CD14-positive monocyte (primary cell): ENCODE data around the gene FEM1A. TPM values are rescaled to one million over a fixed set of nuclear protein-coding genes. Genes with fewer than 3 reads are reported as not detected.

ENCODE experiments used
- DNase-seq, 3 donors: peaks; one replicate each; pipeline ENCODE4 v3.0.0-alpha.2; 2011 to 2022
- H2AFZ ChIP-seq: 2 replicates; pipeline ENCODE4 v1.6.0; 2012; ENCODE audit warnings: mild to moderate bottlenecking, low read depth, low read length, inconsistent platforms; ENCODE audit not compliant: insufficient read depth, poor library complexity, severe bottlenecking
- H3K27ac ChIP-seq, 2 donors: 1 replicate in 1 of 2; 2 replicates in 1 of 2; pipeline ENCODE4 v1.5.1; 2012 to 2013; ENCODE audit warnings: low read length in 2 of 2, control low read depth in 1 of 2, inconsistent platforms in 1 of 2, low read depth in 1 of 2, mild to moderate bottlenecking in 1 of 2
- H3K27me3 ChIP-seq, 2 donors: one replicate each; pipeline versions ENCODE4 v1.6.0 to v1.6.1; 2011 to 2013; ENCODE audit warnings: low read length in 2 of 2; ENCODE audit not compliant: control insufficient read depth in 2 of 2, insufficient read depth in 2 of 2
- H3K36me3 ChIP-seq, 2 donors: replicated peaks in 1 of 2; 1 replicate in 1 of 2; 2 replicates in 1 of 2; pipeline versions ENCODE4 v1.5.1 to v1.6.1; 2012 to 2013; ENCODE audit warnings: low read length in 2 of 2, control low read depth in 1 of 2, inconsistent platforms in 1 of 2, mild to moderate bottlenecking in 1 of 2; ENCODE audit not compliant: insufficient read depth in 2 of 2, control insufficient read depth in 1 of 2
- H3K4me1 ChIP-seq, 2 donors: 1 replicate in 1 of 2; 2 replicates in 1 of 2; pipeline versions ENCODE4 v1.5.1 to v1.6.1; 2012 to 2013; ENCODE audit warnings: low read length in 2 of 2, control low read depth in 1 of 2, inconsistent platforms in 1 of 2, mild to moderate bottlenecking in 1 of 2, moderate library complexity in 1 of 2; ENCODE audit not compliant: insufficient read depth in 2 of 2, control insufficient read depth in 1 of 2
- H3K4me2 ChIP-seq: replicated peaks from 2 replicates; pipeline ENCODE3; 2012; ENCODE audit warnings: low read length, moderate library complexity, mild to moderate bottlenecking; ENCODE audit not compliant: poor library complexity, severe bottlenecking; ENCODE audit errors: extremely low read depth
- H3K4me3 ChIP-seq, 3 experiments: fragments of 200-600 bp in 1 of 3; sonication (generic) in 1 of 3; replicated peaks in 1 of 3; 1 replicate in 2 of 3; 2 replicates in 1 of 3; pipeline ENCODE4 v1.5.1; 2011 to 2013; ENCODE audit warnings: low read length in 3 of 3, mild to moderate bottlenecking in 3 of 3, control low read depth in 2 of 3, low read depth in 2 of 3, inconsistent platforms in 1 of 3, moderate library complexity in 1 of 3
- H3K79me2 ChIP-seq: 2 replicates; pipeline ENCODE4 v1.6.0; 2012; ENCODE audit warnings: mild to moderate bottlenecking, control low read depth, inconsistent platforms, low read length, moderate library complexity; ENCODE audit not compliant: insufficient read depth
- H3K9ac ChIP-seq: 2 replicates; pipeline ENCODE4 v1.6.0; 2017; ENCODE audit warnings: low read length, mild to moderate bottlenecking; ENCODE audit not compliant: insufficient read depth, poor library complexity, severe bottlenecking
- H3K9me3 ChIP-seq, 2 donors: replicated peaks in 1 of 2; 1 replicate in 1 of 2; 2 replicates in 1 of 2; pipeline versions ENCODE4 v1.5.1 to v1.6.1; 2012 to 2013; ENCODE audit warnings: low read length in 2 of 2, control low read depth in 1 of 2; ENCODE audit not compliant: control insufficient read depth in 1 of 2, insufficient read depth in 1 of 2
- H4K20me1 ChIP-seq: 2 replicates; pipeline ENCODE4 v1.6.0; 2012; ENCODE audit warnings: mild to moderate bottlenecking, low read length, control low read depth, moderate library complexity; ENCODE audit not compliant: insufficient read depth
- H3K27ac Mint-ChIP-seq, 7 donors: one replicate each; pipeline ENCODE4 v1.8.0; 2020; ENCODE audit warnings: mild to moderate bottlenecking in 7 of 7, mixed read lengths in 7 of 7, moderate library complexity in 6 of 7, inconsistent platforms in 2 of 7
- H3K27me3 Mint-ChIP-seq, 3 donors: one replicate each; pipeline ENCODE4 v1.8.0; 2021 to 2022; ENCODE audit warnings: low read depth in 3 of 3, mild to moderate bottlenecking in 3 of 3, mixed read lengths in 3 of 3, moderate library complexity in 3 of 3, inconsistent platforms in 1 of 3
- H3K36me3 Mint-ChIP-seq, 2 donors: one replicate each; pipeline ENCODE4 v1.8.0; 2020; ENCODE audit warnings: mixed read lengths in 2 of 2, inconsistent platforms in 1 of 2, mild to moderate bottlenecking in 1 of 2
- H3K4me1 Mint-ChIP-seq: one replicate; pipeline ENCODE4 v1.8.0; 2020; ENCODE audit warnings: mild to moderate bottlenecking, mixed read lengths
- H3K4me3 Mint-ChIP-seq, 2 donors: one replicate each; pipeline ENCODE4 v1.8.0; 2020; ENCODE audit warnings: mild to moderate bottlenecking in 2 of 2, mixed read lengths in 2 of 2, moderate library complexity in 1 of 2
- H3K9me3 Mint-ChIP-seq, 7 donors: one replicate each; pipeline ENCODE4 v1.8.0; 2020 to 2022; ENCODE audit warnings: mixed read lengths in 7 of 7, mild to moderate bottlenecking in 6 of 7, moderate library complexity in 6 of 7, inconsistent platforms in 2 of 7
- CTCF ChIP-seq: fragments of 200-600 bp; IDR thresholded peaks from one replicate; pipeline ENCODE4 v1.8.0; 2022; ENCODE audit warnings: antibody characterized with exemption, mild to moderate bottlenecking
- WGBS: methylation state at CpG from one replicate; pipeline ENCODE4 v1.1.5; 2013; ENCODE audit warnings: missing lambda C conversion rate; ENCODE audit not compliant: insufficient coverage; 5-methylcytosine and 5-hydroxymethylcytosine counted together
- intact Hi-C, 2 donors: fragments of 100-400 bp; cut with micrococcal nuclease; formaldehyde crosslinking; loops; one replicate each; pipeline versions ENCODE4 v1.15.0 to v1.15.1; 2023
- polyA plus RNA-seq, 3 donors: library from polyadenylated mRNA; depleted of rRNA in 1 of 3; unstranded in 2 of 3; stranded (reverse) in 1 of 3; fragments of 300-500 nt in 2 of 3; fragments of >200 nt in 1 of 3; fragmentation: Illumina TruSeq in 2 of 3; gene quantifications; 1 replicate in 2 of 3; 2 replicates in 1 of 3; pipeline ENCODE4 v1.2.3, GENCODE V29; 2012 to 2021

The FEM1A gene
- polyA plus RNA-seq, 3 donors: 2.1 to 4.2 (median 2.4) TPM

DNA sequence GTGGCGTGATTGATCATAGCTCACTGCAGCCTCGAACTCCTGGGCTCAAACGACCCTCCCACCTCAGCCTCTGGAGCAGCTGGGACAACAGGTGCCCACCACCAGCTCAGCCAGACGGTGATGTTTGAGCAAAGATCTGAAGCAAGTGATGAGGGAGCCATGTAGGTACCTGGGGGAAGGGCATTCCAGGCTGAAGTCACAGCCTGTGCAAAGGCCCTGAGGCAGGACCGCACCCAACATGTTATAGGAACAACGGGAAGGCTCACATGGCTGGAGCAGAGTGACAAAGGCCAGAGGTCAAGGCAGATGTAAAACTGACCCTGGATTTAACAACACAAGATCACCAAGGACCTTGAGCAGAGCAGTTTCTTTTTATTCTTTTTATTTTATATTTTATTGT is 14.8 kb downstream of the FEM1A start:
- no peak overlapping the region for H2AFZ ChIP-seq
- H3K27ac ChIP-seq: peak overlapping the region; percentile 75 to 91
- Mint-ChIP-seq H3K4me1 (peaks cover 51% of the 10 kb centered on the region), H3K9me3 (peaks cover 0 to 4% (median 0%) of the 10 kb centered on the region in 7 donors), H3K4me3 (no peak overlapping the region), H3K27me3 (no peaks in the 10 kb centered on the region), H3K27ac (peak overlapping the region; percentile 56 to 96 (median 87)), H3K36me3 (no peaks in the 10 kb centered on the region)
- DNase-seq: no peak
- intact Hi-C loops: loop anchor here (5.0 to 10.0 kb wide), 3 partner anchors 46 to 218 kb away; partner anchors contain the start of gene KDM4B (in 1 of the 2)
- no peaks in the 10 kb centered on the region for H3K9me3 ChIP-seq
- TF ChIP-seq CTCF: no peak
- no peaks in the 10 kb centered on the region for H4K20me1 ChIP-seq
- no peak overlapping the region for H3K4me3 ChIP-seq
- H3K36me3 ChIP-seq: no peaks in the 10 kb centered on the region
- H3K79me2 ChIP-seq: no peaks in the 10 kb centered on the region
- 95% methylated on average over 4 of the region's 6 CpGs for WGBS
- no peaks in the 10 kb centered on the region for H3K27me3 ChIP-seq
- H3K9ac ChIP-seq: no peak overlapping the region
- H3K4me2 ChIP-seq: no peak overlapping the region
- peaks cover 55 to 60% of the 10 kb centered on the region in 2 donors for H3K4me1 ChIP-seq

- Histone ChIP-seq H3K36me3 (no peaks in the 10 kb centered on the region), H3K9me3 (no peaks in the 10 kb centered on the region), H2AFZ (peak overlapping the region; percentile 25), H3K27me3 (no peaks in the 10 kb centered on the region), H3K4me1 (peaks cover 63 to 68% of the 10 kb centered on the region in 2 donors), H3K9ac (peak overlapping the region; percentile 36), H3K79me2 (no peaks in the 10 kb centered on the region), H3K27ac (peak overlapping the region; percentile 89 to 91), H3K4me2 (peak overlapping the region; percentile 36), H4K20me1 (no peaks in the 10 kb centered on the region), H3K4me3 (peak overlapping the region in 1 of 3 experiments; percentile 14)
- peaks cover 59% of the 10 kb centered on the region for H3K4me1 Mint-ChIP-seq
- peaks cover 0 to 4% (median 0%) of the 10 kb centered on the region in 7 donors for H3K9me3 Mint-ChIP-seq
- DNase-seq: peak; percentile 76 to 88 (median 83)
- intact Hi-C loops: loop anchor here (5.0 to 10.0 kb wide), 3 partner anchors 45 to 218 kb away; partner anchors contain the start of gene KDM4B (in 1 of the 2)
- 0% methylated on average over 6 of the region's 6 CpGs for WGBS
- no peak for TF ChIP-seq CTCF
- no peaks in the 10 kb centered on the region for H3K36me3 Mint-ChIP-seq
- H3K27me3 Mint-ChIP-seq: no peaks in the 10 kb centered on the region
- H3K4me3 Mint-ChIP-seq: peak overlapping the region in 1 of 2 donors; percentile 46
- H3K27ac Mint-ChIP-seq: peak overlapping the region; percentile 94 to 100 (median 97)
Observed at GRCh38 chr19:4807188-4807587, 15.7 kb downstream of the FEM1A start.
